Measurements from ENCODE around the gene CHRD. TPM values are rescaled to one million over a fixed set of nuclear protein-coding genes. Genes with fewer than 3 reads are reported as not detected.

Gene CHRD
- total and polyA plus RNA-seq, 9 of the 15 experiments (the other 6 are each of a cell fraction or from before 2014, with no cell fraction given) = 0.11 to 1.3 (median 0.59) TPM; not detected in 3

DNA sequence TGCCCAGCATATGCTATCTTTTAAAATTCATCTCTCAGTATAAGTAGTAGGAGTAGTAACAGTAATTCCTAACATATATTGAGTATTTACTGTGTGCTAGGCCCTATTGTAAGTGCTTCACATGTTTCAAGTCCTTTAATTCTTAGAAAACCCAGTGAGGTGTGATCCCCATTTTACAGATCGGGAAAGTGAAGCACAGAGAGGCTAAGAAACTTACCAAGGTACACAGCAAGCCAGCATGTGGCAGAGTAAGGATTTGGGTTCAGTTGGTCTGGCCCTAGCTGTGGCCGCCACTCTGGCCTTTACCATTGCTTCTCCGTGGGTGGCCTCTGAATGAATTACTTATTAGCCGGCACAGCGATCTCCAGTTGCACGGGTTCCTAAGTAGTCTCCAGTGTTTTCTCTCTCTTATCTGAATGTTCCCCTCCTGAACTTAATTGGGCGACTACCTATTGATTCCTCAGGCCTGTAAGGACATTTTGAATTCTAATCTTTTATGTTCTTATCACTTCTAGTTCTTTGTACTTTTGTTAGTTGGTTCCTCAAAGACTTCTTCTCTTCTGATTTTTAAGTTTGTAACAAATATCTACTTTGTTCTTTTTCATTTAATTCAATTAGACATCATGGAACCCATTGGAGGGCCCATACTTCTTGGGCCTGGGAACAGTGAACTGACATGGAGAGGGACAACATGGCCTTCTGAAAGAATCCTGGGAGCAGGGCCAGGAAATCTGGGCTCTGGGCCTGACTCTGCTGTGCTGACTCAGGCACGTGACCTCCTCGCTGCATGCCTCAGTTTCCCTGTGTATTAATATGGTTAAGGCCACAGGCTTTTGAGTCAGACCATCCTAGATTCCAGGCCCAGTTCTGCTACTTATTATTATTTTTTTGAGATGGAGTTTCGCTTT, 30.0 kb upstream of the CHRD start:
- no peaks in the 10 kb centered on the region for H3K9me3 ChIP-seq (replicated peaks; ENCODE audit: control insufficient read depth, insufficient read depth, low read depth, low read length)
- intact Hi-C loops (cut with micrococcal nuclease) = no loop called here
- WGBS (ENCODE audit: insufficient coverage, low coverage, missing lambda C conversion rate) = 60% methylated on average over 9 of the region's 10 CpGs
- peaks cover 6% of the 10 kb centered on the region for H3K9me1 ChIP-seq (ENCODE audit: control insufficient read depth, insufficient read depth, low read length)
- CTCF ChIA-PET (ENCODE audit: low intra/inter-chr PET ratio) = no interaction called here
- in situ Hi-C loops (cut with MboI) = no loop called here
- POLR2A ChIA-PET = interaction anchor here (1.4 to 2.0 kb wide), 2 partner anchors 8 to 13 kb away, joined by 5 read pairs; partner anchors contain the start of gene FAM131A
- no peaks in the 10 kb centered on the region for H3K27me3 ChIP-seq (ENCODE audit: control insufficient read depth in 2 of 2, insufficient read depth in 2 of 2, low read length in 2 of 2)
- H3K27ac ChIP-seq (ENCODE audit: extremely low read depth, low read depth, low read length) = peak overlapping the region; percentile 29; the same call in 1 of the 3 replicates
- peaks cover 59 to 83% of the 10 kb centered on the region in 2 experiments for H3K4me1 ChIP-seq (replicated peaks in 1 of 2; ENCODE audit: control insufficient read depth in 2 of 2, insufficient read depth in 2 of 2, low read length in 2 of 2)
- FAIRE-seq = peak; percentile 11
- peaks cover 60% of the 10 kb centered on the region; the same call in 2 of the 3 replicates for H3K36me3 ChIP-seq (ENCODE audit: control insufficient read depth, insufficient read depth, low read length)
- BruUV-seq (replicated peaks) = no TSS peak
- no peak overlapping the region for H3K4me2 ChIP-seq (ENCODE audit: insufficient read depth, low read length)
- H3K9ac ChIP-seq (ENCODE audit: insufficient read depth in 1 of 2, low read depth in 2 of 2, low read length in 2 of 2) = no peak overlapping the region
- no peak overlapping the region for H3K4me3 ChIP-seq
- peaks cover 8% of the 10 kb centered on the region; the same call in 2 of the 3 replicates for H3K79me2 ChIP-seq (ENCODE audit: control insufficient read depth, insufficient read depth, low read length)
- no peak for ATAC-seq
- TF ChIP-seq KDM1A (IDR thresholded peaks at IDR 0.05) (peak in 1 of 2 experiments; percentile 67; a peak in 3 of 4 replicates), ZFX (CRISPR knock-in tag; IDR thresholded peaks at IDR 0.05) (0 out of 2 replicates have a peak, but pooled peaks have one; percentile 18), BCOR (IDR thresholded peaks at IDR 0.05) (peak; percentile 89), HDAC2 (IDR thresholded peaks at IDR 0.05) (peak; percentile 39; the same call in 1 of the 2 replicates), ZFP30 (CRISPR knock-in tag; IDR thresholded peaks at IDR 0.05; ENCODE audit: borderline replicate concordance) (no peak), RBM25 (IDR thresholded peaks at IDR 0.05; ENCODE audit: low read depth, low read length, severe bottlenecking) (peak; percentile 91), RBM14 (IDR thresholded peaks at IDR 0.05; ENCODE audit: borderline replicate concordance, insufficient read depth, low read depth, low read length) (no peak), RCOR1 (IDR thresholded peaks at IDR 0.05; ENCODE audit: borderline replicate concordance in 1 of 2, low read depth in 2 of 2, low read length in 2 of 2) (0 out of 4 replicates have a peak, but pooled peaks of 1 of the 2 experiments have one; percentile 32), ZBED1 (IDR thresholded peaks at IDR 0.05) (no peak), HDAC1 (IDR thresholded peaks at IDR 0.05) (no peak), ZFP36 (IDR thresholded peaks at IDR 0.05; ENCODE audit: low read depth, low read length, partially characterized antibody) (peak; percentile 25)
- TF ChIP-seq, protein P1, sequence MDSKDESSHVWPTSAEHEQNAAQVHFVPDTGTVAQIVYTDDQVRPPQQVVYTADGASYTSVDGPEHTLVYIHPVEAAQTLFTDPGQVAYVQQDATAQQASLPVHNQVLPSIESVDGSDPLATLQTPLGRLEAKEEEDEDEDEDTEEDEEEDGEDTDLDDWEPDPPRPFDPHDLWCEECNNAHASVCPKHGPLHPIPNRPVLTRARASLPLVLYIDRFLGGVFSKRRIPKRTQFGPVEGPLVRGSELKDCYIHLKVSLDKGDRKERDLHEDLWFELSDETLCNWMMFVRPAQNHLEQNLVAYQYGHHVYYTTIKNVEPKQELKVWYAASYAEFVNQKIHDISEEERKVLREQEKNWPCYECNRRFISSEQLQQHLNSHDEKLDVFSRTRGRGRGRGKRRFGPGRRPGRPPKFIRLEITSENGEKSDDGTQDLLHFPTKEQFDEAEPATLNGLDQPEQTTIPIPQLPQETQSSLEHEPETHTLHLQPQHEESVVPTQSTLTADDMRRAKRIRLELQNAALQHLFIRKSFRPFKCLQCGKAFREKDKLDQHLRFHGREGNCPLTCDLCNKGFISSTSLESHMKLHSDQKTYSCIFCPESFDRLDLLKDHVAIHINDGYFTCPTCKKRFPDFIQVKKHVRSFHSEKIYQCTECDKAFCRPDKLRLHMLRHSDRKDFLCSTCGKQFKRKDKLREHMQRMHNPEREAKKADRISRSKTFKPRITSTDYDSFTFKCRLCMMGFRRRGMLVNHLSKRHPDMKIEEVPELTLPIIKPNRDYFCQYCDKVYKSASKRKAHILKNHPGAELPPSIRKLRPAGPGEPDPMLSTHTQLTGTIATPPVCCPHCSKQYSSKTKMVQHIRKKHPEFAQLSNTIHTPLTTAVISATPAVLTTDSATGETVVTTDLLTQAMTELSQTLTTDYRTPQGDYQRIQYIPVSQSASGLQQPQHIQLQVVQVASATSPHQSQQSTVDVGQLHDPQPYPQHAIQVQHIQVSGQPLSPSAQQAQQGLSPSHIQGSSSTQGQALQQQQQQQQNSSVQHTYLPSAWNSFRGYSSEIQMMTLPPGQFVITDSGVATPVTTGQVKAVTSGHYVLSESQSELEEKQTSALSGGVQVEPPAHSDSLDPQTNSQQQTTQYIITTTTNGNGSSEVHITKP (IDR thresholded peaks at IDR 0.05; ENCODE audit: partially characterized antibody) = peak; percentile 41
- TF ChIP-seq, protein P2, sequence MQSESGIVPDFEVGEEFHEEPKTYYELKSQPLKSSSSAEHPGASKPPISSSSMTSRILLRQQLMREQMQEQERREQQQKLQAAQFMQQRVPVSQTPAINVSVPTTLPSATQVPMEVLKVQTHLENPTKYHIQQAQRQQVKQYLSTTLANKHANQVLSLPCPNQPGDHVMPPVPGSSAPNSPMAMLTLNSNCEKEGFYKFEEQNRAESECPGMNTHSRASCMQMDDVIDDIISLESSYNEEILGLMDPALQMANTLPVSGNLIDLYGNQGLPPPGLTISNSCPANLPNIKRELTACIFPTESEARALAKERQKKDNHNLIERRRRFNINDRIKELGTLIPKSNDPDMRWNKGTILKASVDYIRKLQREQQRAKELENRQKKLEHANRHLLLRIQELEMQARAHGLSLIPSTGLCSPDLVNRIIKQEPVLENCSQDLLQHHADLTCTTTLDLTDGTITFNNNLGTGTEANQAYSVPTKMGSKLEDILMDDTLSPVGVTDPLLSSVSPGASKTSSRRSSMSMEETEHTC (IDR thresholded peaks at IDR 0.05) = no peak
- no peak overlapping the region for H2AFZ ChIP-seq (ENCODE audit: low read depth, low read length)
- no peaks in the 10 kb centered on the region for H4K20me1 ChIP-seq (replicated peaks; ENCODE audit: control insufficient read depth, insufficient read depth, low read length)
- no peak for DNase-seq (ENCODE audit: extremely low read depth in 1 of 4, low spot score in 3 of 4)

Measured in K562 (cell line).